GM23338 (cell line): Measurements from ENCODE around the gene ERFE. TPM values are rescaled to one million over a fixed set of nuclear protein-coding genes. Genes with fewer than 3 reads are reported as not detected.

ENCODE experiments used
- ATAC-seq: fragments of 200-7000 bp; cut with Tn5 transposase; 3 replicates; pipeline ENCODE4 v1.9.1; 2020
- DNase-seq: peaks from one replicate; pipeline ENCODE4 v3.0.0-alpha.2; 2015; ENCODE audit warnings: low spot score
- H2AFZ ChIP-seq: fragments of 200-600 bp; sonication (generic); 2 replicates; pipeline ENCODE4 v1.8.0; 2016; ENCODE audit warnings: antibody characterized with exemption, mild to moderate bottlenecking, moderate library complexity
- H3F3A ChIP-seq: fragments of 200-600 bp; sonication (generic); replicated peaks from 2 replicates; pipeline ENCODE4 v1.8.0; 2017; ENCODE audit warnings: antibody characterized with exemption, mixed run types, low read depth
- H3K27ac ChIP-seq: fragments of 200-600 bp; sonication (generic); 2 replicates; pipeline ENCODE4 v1.6.1; 2016; ENCODE audit warnings: low read depth
- H3K27me3 ChIP-seq: fragments of 200-600 bp; sonication (generic); 2 replicates; pipeline ENCODE4 v1.8.0; 2016; ENCODE audit warnings: mild to moderate bottlenecking, mixed run types, moderate library complexity; ENCODE audit not compliant: insufficient read depth
- H3K36me3 ChIP-seq: fragments of 200-600 bp; sonication (generic); 2 replicates; pipeline ENCODE4 v1.8.0; 2016; ENCODE audit warnings: mild to moderate bottlenecking; ENCODE audit not compliant: insufficient read depth
- H3K4me1 ChIP-seq: fragments of 200-600 bp; sonication (generic); 2 replicates; pipeline ENCODE4 v1.8.0; 2016; ENCODE audit warnings: mild to moderate bottlenecking, moderate library complexity; ENCODE audit not compliant: insufficient read depth
- H3K4me2 ChIP-seq: fragments of 200-600 bp; sonication (generic); 2 replicates; pipeline ENCODE4 v1.7.1; 2017; ENCODE audit warnings: mixed run types
- H3K4me3 ChIP-seq: fragments of 200-600 bp; sonication (generic); 2 replicates; pipeline ENCODE4 v1.6.1; 2016; ENCODE audit warnings: mixed run types
- H3K79me2 ChIP-seq: fragments of 200-600 bp; sonication (generic); replicated peaks from 2 replicates; pipeline ENCODE4 v1.8.0; 2017; ENCODE audit warnings: mild to moderate bottlenecking; ENCODE audit not compliant: insufficient read depth
- H3K9me2 ChIP-seq: fragments of 200-600 bp; sonication (generic); 2 replicates; pipeline ENCODE4 v1.8.0; 2017; ENCODE audit not compliant: insufficient read depth
- H4K20me1 ChIP-seq: fragments of 200-600 bp; sonication (generic); replicated peaks from 2 replicates; pipeline ENCODE4 v1.8.0; 2017; ENCODE audit warnings: mild to moderate bottlenecking; ENCODE audit not compliant: insufficient read depth
- H3K27ac Mint-ChIP-seq: 2 replicates; pipeline ENCODE4 v1.8.0; 2020; ENCODE audit warnings: inconsistent platforms, mild to moderate bottlenecking, moderate library complexity, mixed read lengths
- H3K27me3 Mint-ChIP-seq: 3 replicates; pipeline ENCODE4 v1.8.0; 2022; ENCODE audit warnings: low read depth, mild to moderate bottlenecking, moderate library complexity, mixed read lengths, inconsistent platforms; ENCODE audit not compliant: insufficient read depth, poor library complexity
- H3K36me3 Mint-ChIP-seq: 3 replicates; pipeline ENCODE4 v1.8.0; 2021; ENCODE audit warnings: low read depth, mild to moderate bottlenecking, inconsistent platforms, moderate library complexity, mixed read lengths
- H3K4me1 Mint-ChIP-seq: 3 replicates; pipeline ENCODE4 v1.8.0; 2020; ENCODE audit warnings: mild to moderate bottlenecking, inconsistent platforms, mixed read lengths
- H3K4me3 Mint-ChIP-seq: 3 replicates; pipeline ENCODE4 v1.8.0; 2021; ENCODE audit warnings: moderate library complexity, mild to moderate bottlenecking, inconsistent platforms, mixed read lengths
- H3K9me3 Mint-ChIP-seq: 3 replicates; pipeline ENCODE4 v1.8.0; 2020; ENCODE audit warnings: moderate library complexity, mild to moderate bottlenecking, inconsistent platforms, mixed read lengths
- CREB1 ChIP-seq: fragments of 250-450 bp; sonication (Bioruptor Pico); IDR thresholded peaks from 2 replicates; pipeline ENCODE4 v1.5.0; 2020; ENCODE audit warnings: low read depth, mild to moderate bottlenecking, moderate library complexity
- CTCF ChIP-seq, 2 experiments: fragments of 200-600 bp in 1 of 2; sonication (generic) in 1 of 2; conservative IDR thresholded peaks; 2 replicates each; pipeline versions ENCODE4 v1.5.1 to v1.6.1; 2016 to 2017; ENCODE audit warnings: antibody characterized with exemption in 2 of 2, low read depth in 2 of 2, mild to moderate bottlenecking in 2 of 2, moderate library complexity in 1 of 2
- ETS1 ChIP-seq: IDR thresholded peaks from 2 replicates; pipeline ENCODE4 v1.6.1; 2016; ENCODE audit warnings: antibody characterized with exemption
- EZH2 ChIP-seq: fragments of 200-600 bp; sonication (generic); IDR thresholded peaks from one replicate; pipeline ENCODE4 v1.8.0; 2017; ENCODE audit warnings: antibody characterized with exemption, mild to moderate bottlenecking, low read depth; ENCODE audit not compliant: unreplicated experiment
- EZH2phosphoT487 ChIP-seq: fragments of 200-600 bp; sonication (generic); IDR thresholded peaks from one replicate; pipeline ENCODE4 v1.8.1; 2018; ENCODE audit warnings: antibody characterized with exemption; ENCODE audit not compliant: unreplicated experiment
- JUNB ChIP-seq: IDR thresholded peaks from one replicate; pipeline ENCODE4 v1.6.1; 2016; ENCODE audit warnings: antibody characterized with exemption; ENCODE audit not compliant: unreplicated experiment
- NANOG ChIP-seq: IDR thresholded peaks from 2 replicates; pipeline ENCODE4 v1.6.1; 2016; ENCODE audit warnings: antibody characterized with exemption, borderline replicate concordance
- POLR2AphosphoS5 ChIP-seq: IDR thresholded peaks from 2 replicates; pipeline ENCODE4 v1.6.1; 2016; ENCODE audit warnings: antibody characterized with exemption, low read depth
- REST ChIP-seq: IDR thresholded peaks from one replicate; pipeline ENCODE4 v1.6.1; 2018; ENCODE audit warnings: antibody characterized with exemption; ENCODE audit not compliant: unreplicated experiment
- STAT1 ChIP-seq: IDR thresholded peaks from one replicate; pipeline ENCODE4 v1.6.1; 2016; ENCODE audit warnings: antibody characterized with exemption; ENCODE audit not compliant: unreplicated experiment
- ZNF114 ChIP-seq: fragments of 250-450 bp; sonication (Bioruptor Pico); IDR thresholded peaks from 2 replicates; pipeline ENCODE4 v1.5.0; 2020; ENCODE audit warnings: mild to moderate bottlenecking, moderate library complexity
- ZNF331 ChIP-seq: fragments of 250-450 bp; sonication (Bioruptor Pico); IDR thresholded peaks from 2 replicates; pipeline ENCODE4 v1.5.0; 2020; ENCODE audit warnings: low read depth, mild to moderate bottlenecking, moderate library complexity
- polyA plus RNA-seq: library from polyadenylated mRNA; unstranded; fragments of >200 nt; fragmentation: Nextera tagmentation; extraction: Ambion mirVana; gene quantifications from 2 replicates; pipeline ENCODE4 v1.2.1, GENCODE V29; 2016
- total RNA-seq: library from RNA; depleted of rRNA; stranded (reverse); fragments of >200 nt; shearing (Covaris generic); gene quantifications from 2 replicates; pipeline ENCODE4 v1.2.3, GENCODE V29; 2014

ERFE gene
- total and polyA plus RNA-seq, 2 experiments from 2014 or later: 1.0 to 3.3 TPM

GRCh38 chr2:238155051-238155760, 3.6 kb upstream of the ERFE start:
- Histone ChIP-seq H3K36me3 (no peaks in the 10 kb centered on the region), H3F3A (0 out of 2 replicates have a peak, but pooled peaks cover 8% of the 10 kb centered on the region), H4K20me1 (no peaks in the 10 kb centered on the region), H3K27me3 (peaks cover 29% of the 10 kb centered on the region), H3K9me2 (no peaks in the 10 kb centered on the region), H3K4me3 (no peak overlapping the region), H3K79me2 (no peaks in the 10 kb centered on the region), H2AFZ (no peak overlapping the region), H3K4me2 (no peak overlapping the region), H3K4me1 (peaks cover 10% of the 10 kb centered on the region), H3K27ac (no peak overlapping the region)
- Mint-ChIP-seq H3K9me3 (peaks cover 3% of the 10 kb centered on the region; the same call in 2 of the 3 replicates), H3K4me1 (peaks cover 13% of the 10 kb centered on the region), H3K4me3 (no peak overlapping the region), H3K36me3 (no peaks in the 10 kb centered on the region), H3K27me3 (peaks cover 28% of the 10 kb centered on the region), H3K27ac (no peak overlapping the region)
- ATAC-seq (no peak), DNase-seq (no peak)
- TF ChIP-seq JUNB: no peak
- no peak for TF ChIP-seq NANOG
- TF ChIP-seq CTCF (conservative IDR thresholded peaks at IDR 0.05; ENCODE audit: low read depth in 2 of 2): no peak
- no peak for TF ChIP-seq STAT1
- TF ChIP-seq POLR2AphosphoS5: no peak
- TF ChIP-seq ZNF331: no peak
- no peak for TF ChIP-seq EZH2phosphoT487
- no peak for TF ChIP-seq ZNF114 (CRISPR knock-in tag)
- TF ChIP-seq EZH2: no peak

- Histone ChIP-seq H3K9me2 (no peaks in the 10 kb centered on the region), H3K27ac (no peak overlapping the region), H3K4me3 (no peak overlapping the region), H3K36me3 (no peaks in the 10 kb centered on the region), H3K4me2 (no peak overlapping the region), H3F3A (0 out of 2 replicates have a peak, but pooled peaks cover 8% of the 10 kb centered on the region), H3K79me2 (no peaks in the 10 kb centered on the region), H3K4me1 (peaks cover 13% of the 10 kb centered on the region), H3K27me3 (peaks cover 29% of the 10 kb centered on the region), H2AFZ (no peak overlapping the region), H4K20me1 (no peaks in the 10 kb centered on the region)
- Mint-ChIP-seq H3K36me3 (no peaks in the 10 kb centered on the region), H3K9me3 (peaks cover 3% of the 10 kb centered on the region; the same call in 2 of the 3 replicates), H3K4me3 (no peak overlapping the region), H3K4me1 (peaks cover 18% of the 10 kb centered on the region), H3K27me3 (peaks cover 36% of the 10 kb centered on the region), H3K27ac (no peak overlapping the region)
- no peak for DNase-seq
- no peak for ATAC-seq
- no peak for TF ChIP-seq ZNF331
- no peak for TF ChIP-seq ZNF114 (CRISPR knock-in tag)
- TF ChIP-seq NANOG: no peak
- TF ChIP-seq EZH2phosphoT487: no peak
- TF ChIP-seq POLR2AphosphoS5: no peak
- no peak for TF ChIP-seq CREB1 (CRISPR knock-in tag)
- TF ChIP-seq ETS1: no peak
- TF ChIP-seq REST: no peak
- TF ChIP-seq CTCF (conservative IDR thresholded peaks at IDR 0.05; ENCODE audit: low read depth in 2 of 2): no peak
Observed at GRCh38 chr2:238155761-238156694, 2.7 kb upstream of the ERFE start.
